ENCODE results near the gene FBXW8. TPM values are rescaled to one million over a fixed set of nuclear protein-coding genes. Genes with fewer than 3 reads are reported as not detected.
A peak's percentile ranks its signal among the peaks of the same experiment; 100 is the strongest.

FBXW8 gene, protein sequence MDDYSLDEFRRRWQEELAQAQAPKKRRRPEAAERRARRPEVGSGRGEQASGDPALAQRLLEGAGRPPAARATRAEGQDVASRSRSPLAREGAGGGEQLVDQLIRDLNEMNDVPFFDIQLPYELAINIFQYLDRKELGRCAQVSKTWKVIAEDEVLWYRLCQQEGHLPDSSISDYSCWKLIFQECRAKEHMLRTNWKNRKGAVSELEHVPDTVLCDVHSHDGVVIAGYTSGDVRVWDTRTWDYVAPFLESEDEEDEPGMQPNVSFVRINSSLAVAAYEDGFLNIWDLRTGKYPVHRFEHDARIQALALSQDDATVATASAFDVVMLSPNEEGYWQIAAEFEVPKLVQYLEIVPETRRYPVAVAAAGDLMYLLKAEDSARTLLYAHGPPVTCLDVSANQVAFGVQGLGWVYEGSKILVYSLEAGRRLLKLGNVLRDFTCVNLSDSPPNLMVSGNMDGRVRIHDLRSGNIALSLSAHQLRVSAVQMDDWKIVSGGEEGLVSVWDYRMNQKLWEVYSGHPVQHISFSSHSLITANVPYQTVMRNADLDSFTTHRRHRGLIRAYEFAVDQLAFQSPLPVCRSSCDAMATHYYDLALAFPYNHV
- 18.3 and 19.0 TPM in 2 replicates for total RNA-seq (2014; rRNA removed)
- polyA plus RNA-seq (2012) = 11.5 TPM

DNA sequence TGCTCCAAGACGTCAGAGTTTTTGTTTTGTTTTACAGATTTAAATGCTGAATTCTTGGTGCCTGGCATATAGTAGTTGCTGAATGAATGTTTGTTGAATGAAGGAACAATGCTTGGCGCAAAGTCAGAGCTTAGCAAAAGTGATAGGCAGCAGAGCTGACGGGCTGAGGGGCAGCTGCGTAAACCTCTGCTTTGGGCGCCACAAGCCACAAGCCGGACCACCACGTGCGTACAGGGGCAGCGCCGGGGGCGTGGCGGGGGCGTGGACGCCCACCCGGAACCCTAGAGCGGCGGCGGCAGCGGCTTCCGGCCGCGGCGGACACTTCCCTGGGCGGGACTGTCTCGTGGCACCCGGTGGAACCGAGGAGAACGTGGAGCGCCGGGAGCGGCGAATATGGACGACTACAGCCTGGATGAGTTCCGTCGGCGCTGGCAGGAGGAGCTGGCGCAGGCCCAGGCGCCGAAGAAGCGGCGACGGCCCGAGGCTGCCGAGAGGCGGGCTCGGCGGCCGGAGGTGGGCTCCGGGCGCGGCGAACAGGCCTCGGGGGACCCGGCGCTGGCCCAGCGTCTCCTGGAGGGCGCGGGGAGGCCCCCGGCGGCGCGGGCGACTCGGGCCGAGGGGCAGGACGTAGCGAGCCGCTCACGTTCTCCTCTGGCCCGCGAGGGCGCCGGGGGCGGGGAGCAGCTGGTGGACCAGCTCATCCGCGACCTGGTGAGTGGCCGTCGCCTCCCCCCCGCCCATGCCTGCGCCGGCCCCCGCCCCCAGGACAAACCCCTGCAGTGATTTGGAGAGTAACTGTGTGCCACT is at the start of gene FBXW8:
TSS of gene FBXW8 (plus strand) at position 306 of the 807 bp plus-strand sequence. CDS start at position 394, 88 bp downstream.
- DNase-seq (ENCODE audit: low read depth) = peak; percentile 79

DNA sequence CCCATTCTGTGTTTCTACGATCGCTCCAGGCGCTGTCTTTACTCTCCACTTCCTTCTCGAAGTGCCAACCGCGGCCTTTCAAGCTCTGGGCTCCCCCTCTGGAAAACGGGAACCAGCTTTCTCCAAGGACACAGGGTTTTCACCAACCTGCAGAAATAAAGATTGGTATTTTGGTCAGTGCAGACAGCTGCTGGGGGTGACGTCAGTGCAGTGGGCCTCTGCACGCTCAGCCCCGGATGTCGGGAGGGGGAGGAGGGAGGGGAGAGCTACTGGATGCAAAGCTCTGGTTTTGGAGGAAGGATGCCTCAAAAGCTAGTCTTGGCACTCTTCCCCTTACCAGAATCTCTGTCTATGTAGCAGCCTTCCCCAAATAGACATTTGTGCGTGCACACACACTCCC is 49.4 kb upstream of the FBXW8 start:
- DNase-seq (ENCODE audit: low read depth) = peak; percentile 85

DNA sequence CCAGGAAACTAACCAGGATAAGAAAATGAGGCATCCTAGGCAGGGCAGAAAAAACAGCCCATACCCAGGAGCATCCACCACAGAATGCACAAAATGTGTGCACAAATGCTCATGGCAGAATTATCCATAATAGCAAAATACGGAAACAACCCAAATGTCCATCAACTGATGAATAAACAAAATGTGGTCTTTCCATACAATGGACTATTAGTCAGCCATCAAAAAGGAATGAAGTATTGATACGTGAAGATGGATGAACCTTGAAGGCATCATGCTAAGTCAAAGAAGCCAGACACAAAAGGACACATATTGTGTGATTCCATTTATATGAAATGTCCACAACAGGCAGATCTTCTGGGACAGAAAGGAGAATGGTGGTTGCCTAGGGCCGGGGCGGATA is 48.6 kb upstream of the FBXW8 start:
- no peak for DNase-seq (ENCODE audit: low read depth)

DNA sequence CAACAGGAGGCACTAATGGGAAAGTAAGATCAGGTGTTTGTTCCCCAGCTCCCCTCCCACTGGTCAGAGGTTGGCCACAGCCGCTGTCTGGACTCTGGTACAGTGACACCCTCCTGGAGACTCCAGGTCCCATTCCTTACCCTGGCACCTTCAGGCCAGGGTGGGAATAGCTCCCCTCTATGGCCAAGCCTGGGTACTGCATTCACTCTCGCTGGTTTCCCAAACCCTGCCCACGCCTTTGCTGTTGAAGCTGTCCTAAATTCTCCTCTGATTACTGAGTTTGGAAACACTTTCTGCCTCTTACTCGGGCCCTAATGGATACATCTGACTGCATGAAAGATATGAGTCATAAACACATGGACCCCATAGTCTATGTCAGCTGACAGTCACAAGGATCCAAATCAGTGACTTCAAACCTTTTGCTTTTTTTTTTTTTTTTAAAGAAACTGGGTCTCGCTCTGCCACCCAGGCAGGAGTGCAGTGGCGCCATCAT is 47.4 kb upstream of the FBXW8 start:
- peak; percentile 41 for DNase-seq (ENCODE audit: low read depth)

DNA sequence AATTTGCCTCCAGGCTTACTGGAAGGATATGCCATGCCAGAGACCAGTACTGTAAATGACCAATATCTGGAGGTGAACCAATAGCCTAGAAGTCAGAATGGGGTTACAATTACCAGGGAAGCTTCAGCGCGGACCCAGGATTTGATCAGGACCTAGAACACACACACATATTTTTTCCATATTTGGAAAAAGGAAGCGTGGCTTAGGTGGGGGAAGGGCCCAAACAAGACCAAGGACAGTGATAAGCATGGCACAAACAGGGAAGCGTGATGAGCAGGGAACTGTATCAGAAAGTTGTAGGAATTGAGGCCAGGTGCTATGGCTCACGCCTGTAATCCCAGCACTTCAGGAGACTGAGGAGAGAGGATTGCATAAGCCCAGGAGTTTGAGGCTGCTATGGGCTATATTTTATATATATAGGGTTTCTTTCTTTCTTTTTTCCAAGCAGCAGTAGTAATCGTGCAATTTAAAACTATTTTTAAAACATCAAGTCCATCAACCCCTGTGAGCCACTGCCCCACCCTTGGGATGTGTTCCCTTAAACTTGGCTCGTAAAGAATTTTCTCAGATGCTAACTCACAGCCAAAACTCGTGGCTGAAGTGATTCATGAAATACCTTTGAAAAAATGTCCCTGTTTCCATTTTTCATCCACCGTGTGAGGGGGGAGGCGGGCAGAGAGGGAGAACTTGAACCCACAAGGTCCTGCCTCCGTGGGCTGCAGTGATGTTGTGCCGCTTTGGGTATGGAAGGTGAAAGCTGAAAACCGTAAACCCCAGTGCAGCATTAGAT is 46.2 kb upstream of the FBXW8 start:
- peak; percentile 65 for DNase-seq (ENCODE audit: low read depth)

DNA sequence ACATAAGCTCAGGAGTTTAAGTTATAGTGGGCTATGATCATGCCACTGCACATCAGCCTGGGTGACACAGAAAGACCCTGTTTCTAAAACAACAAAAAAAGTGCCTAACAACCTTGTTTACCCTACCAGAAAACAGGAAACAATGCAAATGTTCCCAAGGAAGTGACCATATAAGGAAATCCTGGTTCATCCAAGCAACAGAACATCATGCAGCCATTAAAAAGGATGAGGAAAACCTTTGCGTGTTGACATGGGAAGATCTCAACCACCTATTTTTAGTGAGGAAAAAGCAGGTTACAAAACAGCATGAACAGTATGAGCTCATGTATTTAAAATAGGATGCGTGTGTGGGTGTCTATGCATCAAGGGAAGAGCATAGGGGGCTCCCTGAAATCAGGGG is 43.2 kb upstream of the FBXW8 start:
- no peak for DNase-seq (ENCODE audit: low read depth)

DNA sequence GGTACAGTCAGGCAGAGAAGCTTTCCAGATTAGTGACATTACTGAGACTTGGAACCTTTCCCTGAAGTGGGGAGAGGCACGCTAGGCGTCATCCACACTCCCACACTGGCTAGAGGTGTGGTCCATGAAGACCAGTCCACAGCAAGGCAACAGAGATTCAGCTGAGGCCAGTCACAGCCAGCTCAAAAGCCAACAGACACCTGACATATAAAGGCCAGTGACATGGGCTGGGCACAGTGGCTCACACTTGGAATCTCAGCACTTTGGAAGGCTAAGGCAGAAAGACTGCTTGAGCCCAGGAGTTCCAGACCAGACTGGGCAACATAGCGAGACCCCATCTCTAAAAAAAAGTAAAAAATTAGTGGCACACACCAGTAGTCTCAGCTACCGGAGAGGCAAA is 40.4 kb upstream of the FBXW8 start:
- no peak for DNase-seq (ENCODE audit: low read depth)

DNA sequence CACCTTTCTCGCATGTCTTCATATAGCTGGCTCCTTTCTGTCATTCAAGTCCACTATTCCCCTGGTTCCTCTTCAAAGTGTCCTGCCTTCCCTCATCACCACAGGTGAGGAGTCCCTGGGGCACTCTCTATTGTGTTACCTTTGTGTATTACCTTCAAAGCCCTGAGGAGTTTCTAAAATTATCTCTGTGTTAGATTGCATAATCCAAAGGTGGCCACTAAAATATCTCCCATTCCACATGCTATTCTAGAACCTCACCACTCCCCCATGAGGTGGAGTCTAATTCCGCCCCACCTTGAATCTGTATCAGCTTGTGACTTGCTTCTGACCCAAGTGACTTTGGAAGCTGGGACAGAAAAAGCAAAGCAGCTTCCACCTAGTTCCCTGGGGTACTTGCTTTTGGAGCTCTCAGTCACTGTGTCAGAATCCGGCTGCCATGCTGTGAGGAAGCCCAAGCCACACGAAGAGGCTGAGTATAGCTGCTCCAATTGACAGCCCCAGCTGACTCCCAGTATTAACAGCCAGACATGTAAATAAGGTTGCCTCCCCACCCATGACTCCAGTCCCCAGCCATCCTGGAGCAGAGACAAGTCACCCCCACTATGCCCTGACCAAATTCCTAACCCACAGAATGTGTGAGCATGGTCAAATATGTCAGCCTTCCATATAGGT is 36.3 kb upstream of the FBXW8 start:
- no peak for DNase-seq (ENCODE audit: low read depth)

DNA sequence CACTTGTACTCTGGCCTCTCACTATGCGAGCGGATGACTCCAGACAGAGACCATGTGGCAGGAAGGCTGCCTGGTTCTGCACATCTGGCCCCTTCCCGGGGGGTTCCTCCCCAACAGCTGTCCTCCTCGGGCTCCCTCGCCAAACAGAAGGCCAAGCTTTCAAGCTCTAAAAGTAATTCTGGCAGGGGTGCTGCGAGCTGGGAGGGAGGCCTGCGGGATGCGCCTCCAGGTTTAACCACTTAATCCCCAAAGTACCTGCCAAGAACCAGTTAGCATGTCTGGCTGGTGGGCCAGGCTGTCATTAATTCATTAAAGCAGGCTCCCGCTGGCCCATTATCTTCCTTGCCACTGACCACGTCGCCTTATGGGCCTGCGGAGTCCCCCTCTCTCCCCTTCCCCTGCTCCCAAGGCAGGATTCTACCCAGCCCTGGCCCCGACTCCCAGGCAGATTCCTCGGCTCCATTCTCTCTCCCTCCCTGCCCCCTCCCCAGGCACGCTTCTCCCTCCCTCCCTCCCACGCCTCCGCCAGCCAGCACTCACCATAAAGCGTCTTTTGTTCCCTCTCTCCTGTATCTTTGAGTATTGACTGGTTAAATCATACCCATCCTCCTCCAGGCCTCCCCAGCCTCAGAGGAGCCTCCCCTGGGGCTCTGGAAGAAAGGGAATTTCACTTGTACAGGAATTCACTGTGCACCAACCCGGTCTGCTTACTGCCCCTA is 34.4 kb upstream of the FBXW8 start:
- no peak for DNase-seq (ENCODE audit: low read depth)

DNA sequence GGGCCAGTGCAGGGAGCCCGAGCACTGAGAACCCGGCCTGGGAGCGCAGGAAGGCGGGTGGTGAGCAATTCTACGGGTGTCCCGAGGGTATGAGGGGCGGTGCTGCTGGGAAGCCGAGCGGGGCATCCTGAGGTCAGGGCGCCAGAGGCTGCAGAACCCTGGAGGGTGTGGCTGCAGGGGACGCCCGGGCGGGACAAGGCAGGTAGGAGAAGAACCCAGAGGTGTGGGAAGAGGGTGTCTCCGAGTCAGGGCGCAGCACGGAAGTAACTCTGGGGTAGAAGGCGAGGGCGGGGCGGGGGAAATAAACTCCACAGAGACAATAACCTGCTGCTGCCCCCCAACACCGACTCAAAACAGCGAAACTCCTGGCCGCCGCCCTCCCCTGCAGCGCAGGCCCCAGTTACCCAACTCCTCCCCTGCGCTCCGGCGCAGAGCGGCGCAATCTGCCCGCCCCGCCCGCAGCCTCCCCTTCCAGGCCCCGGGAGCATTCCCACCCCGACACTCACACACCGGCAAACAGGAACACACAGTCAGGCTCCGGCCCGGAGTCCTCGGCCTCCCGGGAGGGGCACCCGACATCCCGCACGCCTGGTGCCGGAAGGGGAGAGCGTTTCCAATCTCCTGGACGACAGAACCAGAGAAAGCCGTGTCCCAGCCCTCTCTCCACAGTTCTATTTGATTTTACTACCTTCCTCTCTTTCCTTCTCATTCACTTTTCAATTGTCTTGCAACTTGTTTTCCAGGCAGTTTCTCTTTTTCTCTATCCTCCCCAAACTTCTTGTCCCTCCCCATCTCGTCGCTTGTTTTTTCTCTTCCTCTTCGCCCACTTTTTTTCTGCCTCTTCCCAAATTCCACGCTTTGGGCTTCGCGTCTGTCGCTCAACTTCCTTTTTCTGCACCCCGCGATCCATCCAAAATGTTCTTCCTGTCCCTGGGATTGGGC is 31.9 kb upstream of the FBXW8 start:
- DNase-seq (ENCODE audit: low read depth) = no peak

DNA sequence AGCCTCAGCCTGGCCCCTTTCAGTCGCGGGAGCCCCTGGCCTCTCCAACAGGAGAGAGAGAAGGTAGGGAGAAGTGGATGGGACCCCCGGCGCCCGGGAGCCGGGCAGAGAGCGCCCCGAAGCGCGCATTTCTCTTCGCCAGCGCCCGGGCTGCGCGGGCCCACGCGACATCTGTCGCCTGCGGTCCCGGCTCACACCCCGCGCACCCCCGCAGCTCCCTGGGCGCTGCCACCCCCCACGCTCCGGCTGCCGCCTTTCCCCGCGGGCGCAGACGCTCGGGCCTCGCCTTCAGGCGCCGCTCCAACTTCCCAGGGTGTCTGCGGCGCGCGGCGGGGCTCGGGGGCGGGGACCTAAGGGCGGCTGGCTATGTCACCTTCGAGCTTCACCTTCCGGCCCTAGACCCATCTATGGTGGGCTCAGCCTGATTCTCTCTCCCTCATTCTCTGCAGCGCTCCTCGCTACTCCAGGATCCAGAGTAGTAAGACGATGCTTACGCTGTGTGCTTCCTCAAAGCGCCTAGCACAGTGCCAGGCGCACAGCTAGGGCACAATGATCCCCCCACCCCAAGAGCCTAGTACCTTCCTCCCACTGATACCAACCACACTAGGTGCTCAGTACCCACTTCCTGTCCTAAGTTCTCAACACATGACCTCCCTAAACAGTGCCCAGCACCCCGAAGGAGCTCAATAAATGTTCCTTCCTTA is 31.1 kb upstream of the FBXW8 start:
- no peak for DNase-seq (ENCODE audit: low read depth)

DNA sequence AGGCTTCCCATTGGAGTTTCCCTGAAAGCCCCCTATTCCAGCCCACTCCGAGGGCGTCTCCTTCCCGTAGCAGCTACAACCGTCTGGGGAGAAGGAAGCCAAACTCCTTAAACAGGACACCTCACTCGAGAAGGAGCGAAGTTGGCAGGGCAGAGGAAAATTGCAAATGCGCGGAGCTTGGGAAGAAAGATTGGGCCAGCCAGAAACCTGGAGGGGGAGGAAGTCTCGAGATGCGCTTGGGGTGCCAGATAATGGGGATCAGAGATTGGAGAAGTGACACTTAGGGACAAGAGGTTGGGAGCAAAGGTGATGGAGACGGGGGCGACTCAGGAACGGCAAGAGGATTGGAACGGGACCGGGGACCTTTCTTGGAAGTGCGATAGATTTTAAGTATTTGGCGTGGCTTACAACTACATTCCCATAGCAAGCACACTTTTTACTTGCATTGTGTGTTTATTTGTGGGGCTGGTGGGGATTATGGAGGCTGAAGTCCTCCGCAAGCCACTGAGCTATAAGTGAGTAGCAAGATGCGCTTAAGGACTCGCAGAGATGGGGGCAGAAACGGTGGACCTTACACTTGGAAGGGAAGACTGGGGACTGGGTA is 30.4 kb upstream of the FBXW8 start:
- no peak for DNase-seq (ENCODE audit: low read depth)

DNA sequence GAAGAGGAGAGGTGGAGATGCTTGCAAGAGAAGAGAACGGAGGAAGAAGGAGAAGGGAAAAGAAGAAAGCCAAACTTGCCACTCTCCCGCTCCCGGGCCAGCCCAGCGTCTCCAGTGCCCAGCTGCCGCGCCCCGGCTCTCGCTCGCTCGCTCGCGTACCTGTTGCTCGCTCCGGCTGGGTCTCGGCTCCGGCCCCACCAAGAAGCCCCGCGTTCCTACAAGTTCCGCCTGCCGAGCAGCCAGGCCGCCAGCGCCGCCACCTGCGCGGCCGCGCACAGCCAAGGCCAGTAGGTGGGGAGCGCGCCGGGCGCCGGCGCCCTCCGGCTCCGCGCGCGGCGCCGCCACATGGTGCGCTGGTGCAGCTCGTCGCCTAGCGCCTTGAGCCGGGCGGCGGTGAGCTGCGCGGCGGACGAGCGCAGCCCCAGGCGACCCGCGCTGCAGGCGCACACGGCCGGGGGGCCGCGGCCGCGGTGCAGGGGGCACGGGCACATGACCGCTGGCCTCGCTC is 29.9 kb upstream of the FBXW8 start:
- DNase-seq (ENCODE audit: low read depth) = no peak

DNA sequence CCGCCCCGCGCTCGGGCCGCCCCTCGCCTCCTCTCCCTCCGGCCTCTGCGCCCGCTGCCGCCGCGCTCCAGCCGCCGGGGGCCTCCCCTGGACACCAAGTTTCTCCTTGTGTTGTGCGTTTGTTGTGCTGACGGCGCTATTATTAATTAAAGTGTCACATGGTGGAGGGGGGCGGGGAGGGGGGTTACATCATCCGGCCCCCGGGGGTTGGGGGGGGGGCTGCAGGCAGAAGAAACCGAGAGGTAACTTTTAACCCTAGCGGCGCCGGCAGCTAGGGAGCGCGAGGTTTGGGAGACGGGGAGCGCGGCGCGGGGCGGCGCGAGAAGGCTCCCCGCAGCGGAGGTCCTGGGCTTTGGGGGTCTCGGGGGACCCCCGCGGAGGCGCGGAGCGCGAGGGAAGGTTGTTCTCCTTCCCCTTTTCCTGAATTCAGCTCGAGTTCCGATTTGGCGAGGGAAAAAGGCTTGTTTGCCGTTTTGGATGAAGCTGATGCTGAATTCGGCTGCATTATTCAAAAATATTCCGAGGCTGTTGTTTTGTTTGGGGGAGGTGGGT is 29.3 kb upstream of the FBXW8 start, which contains the start of gene HRK:
TSS of gene HRK (minus strand) at position 117 of the 552 bp plus-strand sequence. CDS start 134 bp downstream, outside the sequence.
- DNase-seq (ENCODE audit: low read depth) = no peak

DNA sequence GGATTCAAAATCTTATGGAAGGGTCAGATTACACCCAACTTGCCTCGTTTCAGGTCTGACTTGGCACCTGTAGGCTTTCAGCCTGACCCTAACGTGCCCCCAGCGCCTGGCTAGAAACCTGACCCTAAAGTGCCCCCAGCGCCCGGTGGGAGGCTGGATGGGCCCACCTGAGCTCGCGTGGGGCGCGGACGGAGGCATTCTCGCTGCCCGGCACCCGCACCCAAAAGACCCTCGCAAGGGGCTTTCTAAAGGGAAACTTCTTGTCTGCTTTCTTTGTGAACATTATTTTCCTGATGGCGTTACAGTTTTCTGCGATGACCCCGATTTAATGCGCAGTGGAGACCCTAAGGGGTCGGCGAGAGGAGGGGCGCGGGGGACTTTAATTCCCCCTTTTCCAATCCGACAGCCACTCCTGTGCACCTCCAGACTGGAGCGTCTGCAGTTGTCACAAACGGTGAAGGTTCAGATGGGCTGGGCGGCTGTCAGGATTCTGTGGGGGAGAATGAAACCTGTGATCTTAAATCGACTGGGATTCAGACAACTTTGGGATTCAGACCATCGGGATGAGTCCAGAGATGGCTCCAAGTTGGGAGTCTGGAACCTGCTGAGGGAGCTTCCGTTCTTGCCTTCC is 28.8 kb upstream of the FBXW8 start:
- DNase-seq (ENCODE audit: low read depth) = no peak

DNA sequence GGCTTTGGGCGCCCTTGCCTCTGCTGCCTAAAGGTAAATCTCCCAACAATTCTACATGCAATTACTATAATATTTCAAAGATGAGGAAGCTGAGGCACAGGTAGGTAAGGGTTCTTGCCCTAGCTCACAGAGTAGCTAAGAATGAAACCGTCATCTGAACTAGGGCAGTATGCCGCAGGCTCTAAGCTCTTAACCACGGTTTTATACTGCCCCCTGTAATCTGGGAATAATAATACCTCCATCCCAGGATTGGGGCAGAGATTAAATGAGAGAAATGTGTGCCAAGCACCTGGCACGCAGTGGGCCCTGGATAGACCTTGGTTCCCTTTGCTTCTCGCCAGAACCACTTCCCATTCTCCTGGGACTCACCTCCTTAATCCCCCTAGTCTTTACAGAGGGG is 28.0 kb upstream of the FBXW8 start:
- DNase-seq (ENCODE audit: low read depth) = peak; percentile 40

DNA sequence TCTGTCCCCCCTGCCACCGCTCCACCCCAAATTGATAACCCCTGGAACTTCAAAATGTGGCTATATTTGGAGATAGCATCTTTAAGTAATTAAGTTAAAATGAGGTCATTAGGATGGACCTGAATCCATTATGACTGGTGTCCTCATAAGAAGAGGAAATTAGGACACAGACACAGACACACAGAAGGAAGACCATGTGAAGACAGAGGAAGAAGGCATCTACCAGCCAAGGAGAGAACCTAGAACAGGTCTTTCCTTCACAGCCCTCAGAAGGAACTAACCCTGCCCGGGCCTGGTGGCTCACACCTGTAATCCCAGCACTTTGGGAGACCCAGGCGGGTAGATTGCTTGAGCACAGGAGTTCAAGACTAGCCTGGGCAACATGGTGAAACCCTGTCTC is 25.9 kb upstream of the FBXW8 start:
- no peak for DNase-seq (ENCODE audit: low read depth)

Measured in LHCN-M2 (cell line).